Measurements from ENCODE around the gene SLC41A3. TPM values are rescaled to one million over a fixed set of nuclear protein-coding genes. Genes with fewer than 3 reads are reported as not detected.

The SLC41A3 gene
- total and polyA plus RNA-seq, 2 of the 8 experiments (the other 6 are each of a cell fraction or from before 2014, with no cell fraction given) = 30.2 to 56.4 TPM

GRCh38 chr3:126083511-126083912 is 412 bp downstream of the SLC41A3 start:
- FAIRE-seq = no peak
- Histone ChIP-seq H3K4me1 (replicated peaks in 1 of 4; ENCODE audit: control insufficient read depth in 3 of 4, insufficient read depth in 4 of 4, low read length in 3 of 4) (no peaks in the 10 kb centered on the region), H2BK15ac (ENCODE audit: low read length) (no peak overlapping the region), H3K36me3 (ENCODE audit: control insufficient read depth in 2 of 4, insufficient read depth in 4 of 4, low read length in 3 of 4) (no peaks in the 10 kb centered on the region; a peak in 1 of 8 replicates), H4K20me1 (replicated peaks in 1 of 2; ENCODE audit: control insufficient read depth in 1 of 2, insufficient read depth in 2 of 2, low read length in 2 of 2) (no peaks in the 10 kb centered on the region), H4K91ac (replicated peaks; ENCODE audit: insufficient read length, low read length) (no peak overlapping the region), H3K79me1 (ENCODE audit: low read depth, low read length) (no peaks in the 10 kb centered on the region), H4K5ac (ENCODE audit: insufficient read length, low read depth, low read length) (peak overlapping the region; percentile 51), H2BK120ac (replicated peaks; ENCODE audit: low read depth, low read length) (no peak overlapping the region), H3K9me3 (ENCODE audit: insufficient read depth in 2 of 2, low read depth in 1 of 2, low read length in 1 of 2) (peaks cover 8 to 17% of the 10 kb centered on the region in 2 experiments; a peak in 3 of 4 replicates), H3K27me3 (replicated peaks in 1 of 4; ENCODE audit: control insufficient read depth in 3 of 4, extremely low read depth in 1 of 4, insufficient read depth in 3 of 4, low read length in 3 of 4) (no peaks in the 10 kb centered on the region; a peak in 1 of 7 replicates), H3K4ac (replicated peaks; ENCODE audit: insufficient read length, low read depth, low read length) (peak overlapping the region; percentile 53), H3K18ac (ENCODE audit: extremely low read depth, low read length) (no peak overlapping the region), H2BK5ac (ENCODE audit: low read depth, low read length) (peak overlapping the region; percentile 60; the same call in 1 of the 2 replicates), H2AK5ac (ENCODE audit: low read depth, low read length) (no peak overlapping the region), H3K23ac (ENCODE audit: insufficient read length) (no peak overlapping the region), H3K9ac (replicated peaks in 1 of 4; ENCODE audit: extremely low read depth in 1 of 4, low read depth in 3 of 4, low read length in 3 of 4) (peak overlapping the region in 2 of 4 experiments; percentile 48 to 61; a peak in 4 of 7 replicates), H3K4me3 (ENCODE audit: extremely low read depth in 1 of 4, insufficient read depth in 2 of 4, low read depth in 3 of 4, low read length in 4 of 4) (peak overlapping the region; percentile 61 to 89 (median 66)), H3K56ac (replicated peaks; ENCODE audit: insufficient read length, low read depth, low read length) (no peak overlapping the region), H2AFZ (ENCODE audit: low read length) (no peak overlapping the region; the same call in 1 of the 2 replicates), H3K27ac (ENCODE audit: low read depth, low read length) (no peak overlapping the region), H3K79me2 (ENCODE audit: control insufficient read depth in 1 of 2, insufficient read depth in 2 of 2, low read length in 2 of 2) (no peaks in the 10 kb centered on the region), H3K14ac (ENCODE audit: insufficient read length) (no peak overlapping the region), H3K23me2 (ENCODE audit: low read depth, low read length) (peaks cover 4% of the 10 kb centered on the region; the same call in 1 of the 2 replicates), H3K4me2 (ENCODE audit: insufficient read depth in 1 of 2, low read depth in 2 of 2, low read length in 2 of 2) (peak overlapping the region; percentile 56 to 85), H2BK20ac (ENCODE audit: low read length) (no peak overlapping the region), H2BK12ac (ENCODE audit: low read depth, low read length) (no peak overlapping the region), H4K8ac (ENCODE audit: extremely low read depth, insufficient read depth, low read length) (peak overlapping the region; percentile 80)
- ChIA-PET POLR2A (ENCODE audit: partially characterized antibody) (interaction anchor here (0.7 kb wide), 1 partner anchor 120 kb away, joined by 3 read pairs; no protein-coding TSS in a partner anchor), CTCF (ENCODE audit: partially characterized antibody) (no interaction called here)
- WGBS, 2 experiments (ENCODE audit: extremely low coverage in 1 of 2, insufficient coverage in 1 of 2, insufficient read length in 1 of 2, insufficient replicate concordance in 2 of 2, low coverage in 1 of 2, low lambda C conversion rate in 2 of 2, missing lambda C conversion rate in 1 of 2) = 2% methylated on average over 14 of the region's 30 CpGs; no CpG with 5 or more reads in 1 of the 2 experiments
- peak in 1 of 2 experiments; percentile 62 for DNase-seq (ENCODE audit: low read depth in 1 of 2, low spot score in 2 of 2)
- TF ChIP-seq ASH2L (IDR thresholded peaks at IDR 0.05; ENCODE audit: low read length) (no peak), CEBPB (IDR thresholded peaks at IDR 0.05; ENCODE audit: low read depth, low read length) (no peak)
